Heart left ventricle (tissue), 13 donors: Measurements from ENCODE around the gene CCL13.

Source experiments
- CTCF ChIP-seq, 12 donors: fragments of 200-600 bp; sonication (generic) in 4 of 12; IDR thresholded peaks; one replicate each; pipeline versions ENCODE4 v1.5.0 to v1.8.0; 2018 to 2022; ENCODE audit warnings: antibody characterized with exemption in 12 of 12, mild to moderate bottlenecking in 5 of 12
- POLR2A ChIP-seq, 2 donors: fragments of 450-650 bp; IDR thresholded peaks; one replicate each; pipeline ENCODE4 v1.6.1; 2017; ENCODE audit warnings: antibody characterized with exemption in 2 of 2, mild to moderate bottlenecking in 2 of 2, moderate library complexity in 2 of 2
- donor health status: ischemic (EF 13 %, LVEDD 7.1; RV severe dilation, severe dysfunction).
- donor health status: DM: no; HTN: yes; CAD: no.
- donor health status: DM: no; HTN: no; CAD: no.
- donor health status: ischemic (EF 25% LVEDD 6.9; RV normal size, moderate dysfunction).
- donor health status: ischemic (EF 25% LVEDD 5.7; RV mildly dilated, moderate dysfunction).
- donor health status: ischemic (EF 35%, LVEDD 5.7; RV mildly dilated, moderate dysfunction).
- donor health status: nonischemic (EF 11% LVEDD 7.7; RV severe dilation, severe dysfunction).
- donor health status: DM: yes; HTN: yes; CAD: no.
- donor health status: PGD.
- donor health status: ischemic (EF 29% LVEDD 5.4; RV normal size, mild dysfunction).
- donor health status: nonischemic (EF 23%, LVEDD 6.1; RV moderate dilation, normal function).

GRCh38 chr17:34403006-34403405 lies 46.7 kb downstream of the CCL13 start:
- no peak for TF ChIP-seq CTCF (IDR thresholded peaks at IDR 0.05)
- TF ChIP-seq POLR2A (IDR thresholded peaks at IDR 0.05): no peak
